Measurements from ENCODE around the gene NUDCD3. TPM values are rescaled to one million over a fixed set of nuclear protein-coding genes. Genes with fewer than 3 reads are reported as not detected.

NUDCD3 gene
- total RNA-seq, 1 experiment from 2014 or later: 71.9 TPM

- Histone ChIP-seq H3K27me3 (ENCODE audit: insufficient read depth, low read length) (no peaks in the 10 kb centered on the region), H3K18ac (ENCODE audit: insufficient read length, low read depth, low read length) (no peak overlapping the region), H3K4me2 (ENCODE audit: insufficient read depth, insufficient read length, low read length) (no peak overlapping the region), H3K9me3 (ENCODE audit: control insufficient read depth, low read depth, low read length) (no peaks in the 10 kb centered on the region), H2BK120ac (ENCODE audit: low read depth, low read length, poor library complexity, severe bottlenecking) (no peak overlapping the region), H3K27ac (ENCODE audit: insufficient read length, low read depth, low read length) (no peak overlapping the region), H3K4me1 (ENCODE audit: insufficient read depth, low read length) (no peaks in the 10 kb centered on the region), H2BK5ac (ENCODE audit: insufficient read length, low read length) (no peak overlapping the region), H3K56ac (ENCODE audit: insufficient read length, low read depth, low read length) (no peak overlapping the region), H2BK12ac (ENCODE audit: insufficient read length, low read depth, low read length) (no peak overlapping the region), H3K23me2 (ENCODE audit: insufficient read length, low read depth, low read length, poor library complexity, severe bottlenecking) (no peaks in the 10 kb centered on the region), H4K91ac (ENCODE audit: insufficient read length, low read depth, low read length) (no peak overlapping the region), H3K14ac (ENCODE audit: insufficient read depth, low read length) (no peak overlapping the region), H3K4ac (ENCODE audit: low read depth, low read length) (no peak overlapping the region), H2BK15ac (ENCODE audit: low read depth, low read length) (no peak overlapping the region), H4K20me1 (ENCODE audit: control insufficient read depth, insufficient read depth, insufficient read length) (no peaks in the 10 kb centered on the region), H2AFZ (ENCODE audit: low read length) (no peak overlapping the region), H3K9ac (ENCODE audit: extremely low read depth, insufficient read length, low read length) (no peak overlapping the region), H4K5ac (ENCODE audit: insufficient read length, low read depth, low read length) (no peak overlapping the region), H2BK20ac (ENCODE audit: low read depth, low read length, poor library complexity, severe bottlenecking) (no peak overlapping the region), H2AK5ac (ENCODE audit: insufficient read length, low read length) (no peak overlapping the region), H3K79me2 (ENCODE audit: insufficient read depth, low read length) (no peaks in the 10 kb centered on the region), H3K79me1 (ENCODE audit: insufficient read depth, low read depth, low read length, poor library complexity, severe bottlenecking) (no peaks in the 10 kb centered on the region), H3K23ac (ENCODE audit: insufficient read length, low read depth, low read length) (no peak overlapping the region), H3T11ph (ENCODE audit: low read length) (no peak overlapping the region), H4K8ac (replicated peaks; ENCODE audit: insufficient read length, low read depth, low read length) (no peak overlapping the region)
- Mint-ChIP-seq H3K27ac (peak overlapping the region in 1 of 3 experiments; percentile 47; a peak in 1 of 7 replicates), H3K9me3 (no peaks in the 10 kb centered on the region), H3K36me3 (ENCODE audit: insufficient read depth in 1 of 3, low read depth in 3 of 3) (peaks cover 8 to 27% (median 10%) of the 10 kb centered on the region in 3 experiments; a peak in 6 of 7 replicates), H3K4me1 (no peaks in the 10 kb centered on the region), H3K4me3 (no peak overlapping the region), H3K27me3 (ENCODE audit: low read depth) (no peaks in the 10 kb centered on the region)
- TF ChIP-seq CTCF (conservative IDR thresholded peaks at IDR 0.05): no peak
- DNase-seq: peak; percentile 13
- WGBS (ENCODE audit: extremely low coverage, insufficient read length, low lambda C conversion rate): no CpG with 5 or more reads among the region's 10 CpGs
Measured at GRCh38 chr7:44391171-44391570, 99.3 kb downstream of the NUDCD3 start.

Data from H9 (cell line).